Measurements from ENCODE around the gene HSPA1A. TPM values are rescaled to one million over a fixed set of nuclear protein-coding genes. Genes with fewer than 3 reads are reported as not detected.

Gene HSPA1A
- total and polyA plus RNA-seq, 12 donors = 113 to 679 (median 235) TPM

GRCh38 chr6:31834367-31835250 lies 19.3 kb downstream of the HSPA1A start:
- intact Hi-C loops (cut with DNase I) = loop anchor here (2.0 to 10.0 kb wide), 16 partner anchors 28 to 290 kb away; partner anchors contain the start of genes LY6G5C (in 7 of the 10), VWA7 (in 4 of the 10), CLIC1 (in 3 of the 10) and DDAH2 (in 3 of the 10)
- H3K9me3 ChIP-seq = no peaks in the 10 kb centered on the region
- DNase-seq = peak; percentile 90
- ATAC-seq = peak; percentile 87 to 95 (median 93)
- H3K4me3 ChIP-seq = peak overlapping the region; percentile 84 to 100 (median 93)
- H3K4me1 ChIP-seq = peaks cover 27 to 79% (median 62%) of the 10 kb centered on the region in 9 donors
- H3K36me3 ChIP-seq = peaks cover 0 to 37% (median 29%) of the 10 kb centered on the region in 9 donors
- H3K27me3 ChIP-seq = no peaks in the 10 kb centered on the region
- H3K27ac ChIP-seq = peak overlapping the region; percentile 89 to 98 (median 96)
- no peak for TF ChIP-seq CTCF (IDR thresholded peaks at IDR 0.05)
- 0 to 1% methylated on average over 59 of the region's 59 CpGs for WGBS, 2 donors

DNA sequence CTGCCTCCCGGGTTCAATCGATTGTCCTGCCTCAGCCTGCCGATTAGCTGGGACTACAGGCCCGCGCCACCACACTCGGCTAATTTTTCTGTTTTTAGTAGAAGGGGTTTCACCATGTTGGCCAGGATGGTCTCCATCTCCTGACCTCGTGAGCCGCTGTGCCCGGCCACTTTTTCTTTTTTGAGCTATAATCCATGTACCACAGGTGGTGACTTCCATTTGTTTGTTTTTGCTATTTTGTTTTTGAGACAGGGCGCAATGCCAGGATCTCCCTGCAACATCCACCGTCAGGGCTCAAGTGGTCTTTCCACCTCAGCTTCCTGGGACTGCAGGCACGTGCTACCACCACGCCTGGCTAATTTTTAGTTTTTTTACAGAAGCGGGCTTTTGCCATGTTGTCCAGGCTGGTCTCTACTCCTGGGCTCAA lies 20.7 kb downstream of the HSPA1A start:
- Histone ChIP-seq H3K27ac (peak overlapping the region in 9 of 10 donors; percentile 5 to 98 (median 96)), H3K4me1 (peaks cover 24 to 70% (median 54%) of the 10 kb centered on the region in 9 donors), H3K27me3 (no peaks in the 10 kb centered on the region), H3K36me3 (peaks cover 0 to 51% (median 43%) of the 10 kb centered on the region in 9 donors), H3K4me3 (peak overlapping the region; percentile 8 to 100 (median 90)), H3K9me3 (no peaks in the 10 kb centered on the region)
- DNase-seq (no peak), ATAC-seq (no peak)
- intact Hi-C loops (cut with DNase I) = loop anchor here in 7 of 10 donors (5.0 to 10.0 kb wide), 6 partner anchors 59 to 291 kb away; partner anchors contain the start of genes VWA7 (in 3 of the 7), ATP6V1G2 (in 2 of the 7), DDX39B (in 2 of the 7) and NFKBIL1 (in 2 of the 7)
- no peak for TF ChIP-seq CTCF (IDR thresholded peaks at IDR 0.05)
- WGBS, 2 donors = 14 to 19% methylated on average over 14 of the region's 14 CpGs

DNA sequence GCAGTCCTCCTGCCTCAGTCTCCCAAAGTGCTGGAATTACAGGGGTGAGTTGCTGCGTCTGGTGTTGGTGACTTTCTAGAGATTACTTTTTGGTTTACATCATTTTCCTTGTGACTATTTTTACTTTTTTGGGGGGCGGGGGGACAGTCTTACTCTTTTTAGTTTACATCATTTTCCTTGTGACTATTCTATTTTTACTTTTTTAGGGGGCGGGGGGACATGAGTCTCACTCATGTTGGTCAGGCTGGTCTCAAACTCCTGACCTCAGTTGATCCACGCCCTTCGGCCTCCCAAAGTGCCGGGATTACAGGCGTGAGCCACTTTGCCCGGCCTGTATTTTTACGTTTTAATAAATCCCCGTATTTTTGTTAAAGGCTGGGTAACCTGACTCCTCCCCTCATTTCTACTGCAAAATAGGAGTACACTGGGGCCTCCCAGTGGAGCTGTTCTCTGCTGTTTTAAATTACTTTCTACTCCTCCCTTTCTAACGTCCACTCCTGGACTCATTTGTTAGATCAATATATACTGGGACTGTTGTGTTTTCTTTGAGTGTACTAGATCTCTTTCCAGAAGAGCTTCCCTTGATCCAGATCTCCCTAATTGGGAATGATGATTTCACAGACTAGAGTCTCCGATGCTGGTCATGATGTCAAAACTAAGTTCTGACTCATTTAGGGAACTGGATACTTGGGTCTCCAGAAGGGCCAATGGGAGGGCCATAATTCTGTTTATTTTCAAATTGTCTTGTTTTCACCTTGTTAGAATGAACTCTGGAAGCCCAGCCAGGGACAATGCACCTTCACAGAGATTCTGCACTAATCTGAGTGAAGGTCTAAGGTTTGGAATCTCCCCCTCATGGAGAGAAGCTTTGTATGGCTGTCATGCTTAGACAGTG lies 21.4 kb downstream of the HSPA1A start:
- WGBS, 2 donors = 17 to 32% methylated on average over 12 of the region's 12 CpGs

More for the DNA sequence above, 21.4 kb downstream of the HSPA1A start:
- no peaks in the 10 kb centered on the region for H3K9me3 ChIP-seq
- intact Hi-C loops (cut with DNase I) = loop anchor here in 7 of 10 donors (5.0 to 10.0 kb wide), 6 partner anchors 59 to 292 kb away; partner anchors contain the start of genes VWA7 (in 3 of the 7), ATP6V1G2 (in 2 of the 7), DDX39B (in 2 of the 7) and NFKBIL1 (in 2 of the 7)
- no peaks in the 10 kb centered on the region for H3K27me3 ChIP-seq
- DNase-seq (no peak), ATAC-seq (no peak)
- H3K4me3 ChIP-seq = peak overlapping the region; percentile 8 to 100 (median 90)
- peak overlapping the region in 9 of 10 donors; percentile 5 to 98 (median 96) for H3K27ac ChIP-seq
- peaks cover 0 to 58% (median 45%) of the 10 kb centered on the region in 9 donors for H3K36me3 ChIP-seq
- TF ChIP-seq CTCF (IDR thresholded peaks at IDR 0.05) = no peak
- H3K4me1 ChIP-seq = peaks cover 23 to 64% (median 48%) of the 10 kb centered on the region in 9 donors

All from heart right ventricle (tissue), 16 donors.